ENCODE data around the gene CD82. TPM values are rescaled to one million over a fixed set of nuclear protein-coding genes. Genes with fewer than 3 reads are reported as not detected.

Gene CD82
- polyA plus RNA-seq, 3 donors: 40.8 to 89.0 (median 43.0) TPM

GRCh38 chr11:44578279-44578678 lies 12.8 kb downstream of the CD82 start:
- peaks cover 0 to 27% of the 10 kb centered on the region in 2 donors for H3K36me3 ChIP-seq (replicated peaks in 1 of 2; ENCODE audit: control insufficient read depth in 1 of 2, insufficient read depth in 2 of 2, low read length in 2 of 2)
- no peak overlapping the region for H2AFZ ChIP-seq (ENCODE audit: insufficient read depth, low read depth, low read length, poor library complexity, severe bottlenecking)
- H3K27ac ChIP-seq (ENCODE audit: low read depth in 1 of 2, low read length in 2 of 2): peak overlapping the region in 1 of 2 donors; percentile 40
- peaks cover 0 to 1% (median 0%) of the 10 kb centered on the region in 3 donors for H3K27me3 Mint-ChIP-seq (ENCODE audit: low read depth in 3 of 3)
- H3K9me3 Mint-ChIP-seq: peaks cover 2 to 17% (median 6%) of the 10 kb centered on the region in 7 donors
- TF ChIP-seq, protein P1, sequence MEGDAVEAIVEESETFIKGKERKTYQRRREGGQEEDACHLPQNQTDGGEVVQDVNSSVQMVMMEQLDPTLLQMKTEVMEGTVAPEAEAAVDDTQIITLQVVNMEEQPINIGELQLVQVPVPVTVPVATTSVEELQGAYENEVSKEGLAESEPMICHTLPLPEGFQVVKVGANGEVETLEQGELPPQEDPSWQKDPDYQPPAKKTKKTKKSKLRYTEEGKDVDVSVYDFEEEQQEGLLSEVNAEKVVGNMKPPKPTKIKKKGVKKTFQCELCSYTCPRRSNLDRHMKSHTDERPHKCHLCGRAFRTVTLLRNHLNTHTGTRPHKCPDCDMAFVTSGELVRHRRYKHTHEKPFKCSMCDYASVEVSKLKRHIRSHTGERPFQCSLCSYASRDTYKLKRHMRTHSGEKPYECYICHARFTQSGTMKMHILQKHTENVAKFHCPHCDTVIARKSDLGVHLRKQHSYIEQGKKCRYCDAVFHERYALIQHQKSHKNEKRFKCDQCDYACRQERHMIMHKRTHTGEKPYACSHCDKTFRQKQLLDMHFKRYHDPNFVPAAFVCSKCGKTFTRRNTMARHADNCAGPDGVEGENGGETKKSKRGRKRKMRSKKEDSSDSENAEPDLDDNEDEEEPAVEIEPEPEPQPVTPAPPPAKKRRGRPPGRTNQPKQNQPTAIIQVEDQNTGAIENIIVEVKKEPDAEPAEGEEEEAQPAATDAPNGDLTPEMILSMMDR (IDR thresholded peaks at IDR 0.05): no peak
- H3K27ac Mint-ChIP-seq: peak overlapping the region in 4 of 7 donors; percentile 18 to 40 (median 34)
- H4K20me1 ChIP-seq (ENCODE audit: insufficient read depth, low read length): peaks cover 77% of the 10 kb centered on the region
- peaks cover 37 to 44% of the 10 kb centered on the region in 2 donors for H3K36me3 Mint-ChIP-seq
- H3K9me3 ChIP-seq (replicated peaks in 1 of 2; ENCODE audit: control insufficient read depth in 1 of 2, insufficient read depth in 1 of 2, low read length in 2 of 2): peaks cover 5% of the 10 kb centered on the region in 2 donors
- H3K27me3 ChIP-seq (ENCODE audit: control insufficient read depth in 2 of 2, insufficient read depth in 2 of 2, low read length in 2 of 2): no peaks in the 10 kb centered on the region
- H3K4me2 ChIP-seq (replicated peaks; ENCODE audit: extremely low read depth, low read length, poor library complexity, severe bottlenecking): no peak overlapping the region
- peaks cover 86% of the 10 kb centered on the region for H3K79me2 ChIP-seq (ENCODE audit: insufficient read depth, low read length)
- peaks cover 56% of the 10 kb centered on the region for H3K4me1 Mint-ChIP-seq
- peak; percentile 40 to 60 (median 43) for DNase-seq
- H3K4me1 ChIP-seq (ENCODE audit: control insufficient read depth in 1 of 2, insufficient read depth in 2 of 2, low read length in 2 of 2): peaks cover 28 to 40% of the 10 kb centered on the region in 2 donors
- no peak overlapping the region for H3K4me3 ChIP-seq (replicated peaks in 1 of 3; ENCODE audit: low read depth in 2 of 3, low read length in 3 of 3)
- intact Hi-C loops (cut with micrococcal nuclease): no loop called here
- no peak overlapping the region for H3K9ac ChIP-seq (ENCODE audit: insufficient read depth, low read length, poor library complexity, severe bottlenecking)
- H3K4me3 Mint-ChIP-seq: no peak overlapping the region
- 13% methylated on average over 3 of the region's 5 CpGs for WGBS (ENCODE audit: insufficient coverage)

GRCh38 chr11:44579302-44579761 lies 13.9 kb downstream of the CD82 start:
- Histone ChIP-seq H3K9me3 (replicated peaks in 1 of 2; ENCODE audit: control insufficient read depth in 1 of 2, insufficient read depth in 1 of 2, low read length in 2 of 2) (peaks cover 5% of the 10 kb centered on the region in 2 donors), H4K20me1 (ENCODE audit: insufficient read depth, low read length) (peaks cover 75% of the 10 kb centered on the region), H2AFZ (ENCODE audit: insufficient read depth, low read depth, low read length, poor library complexity, severe bottlenecking) (no peak overlapping the region), H3K4me1 (ENCODE audit: control insufficient read depth in 1 of 2, insufficient read depth in 2 of 2, low read length in 2 of 2) (peaks cover 19 to 29% of the 10 kb centered on the region in 2 donors), H3K4me2 (replicated peaks; ENCODE audit: extremely low read depth, low read length, poor library complexity, severe bottlenecking) (no peak overlapping the region), H3K36me3 (replicated peaks in 1 of 2; ENCODE audit: control insufficient read depth in 1 of 2, insufficient read depth in 2 of 2, low read length in 2 of 2) (peaks cover 0 to 27% of the 10 kb centered on the region in 2 donors), H3K27me3 (ENCODE audit: control insufficient read depth in 2 of 2, insufficient read depth in 2 of 2, low read length in 2 of 2) (no peaks in the 10 kb centered on the region), H3K79me2 (ENCODE audit: insufficient read depth, low read length) (peaks cover 76% of the 10 kb centered on the region), H3K4me3 (replicated peaks in 1 of 3; ENCODE audit: low read depth in 2 of 3, low read length in 3 of 3) (no peak overlapping the region), H3K27ac (ENCODE audit: low read depth in 1 of 2, low read length in 2 of 2) (no peak overlapping the region), H3K9ac (ENCODE audit: insufficient read depth, low read length, poor library complexity, severe bottlenecking) (no peak overlapping the region)
- H3K36me3 Mint-ChIP-seq: peaks cover 38 to 41% of the 10 kb centered on the region in 2 donors
- intact Hi-C loops (cut with micrococcal nuclease): no loop called here
- 50% methylated on average over 6 of the region's 6 CpGs for WGBS (ENCODE audit: insufficient coverage)
- peak overlapping the region in 3 of 7 donors; percentile 24 to 58 (median 44) for H3K27ac Mint-ChIP-seq
- peaks cover 45% of the 10 kb centered on the region for H3K4me1 Mint-ChIP-seq
- peaks cover 2 to 19% (median 6%) of the 10 kb centered on the region in 7 donors for H3K9me3 Mint-ChIP-seq
- H3K4me3 Mint-ChIP-seq: no peak overlapping the region
- TF ChIP-seq, protein P1 (IDR thresholded peaks at IDR 0.05): no peak
- H3K27me3 Mint-ChIP-seq (ENCODE audit: low read depth in 3 of 3): peaks cover 0 to 1% (median 0%) of the 10 kb centered on the region in 3 donors
- no peak for DNase-seq

Measured in CD14-positive monocyte (primary cell).